Mucosa of rectum (tissue), 2 donors: ENCODE measurements around the gene INHBB.

Experiments
- H3K27ac ChIP-seq, 2 donors: one replicate each; pipeline ENCODE4 v1.7.0; 2013; ENCODE audit warnings: inconsistent platforms in 2 of 2, low read depth in 2 of 2, low read length in 2 of 2
- H3K27me3 ChIP-seq, 2 donors: one replicate each; pipeline ENCODE4 v1.7.0; 2013; ENCODE audit warnings: low read length in 2 of 2; ENCODE audit not compliant: control insufficient read depth in 2 of 2, insufficient read depth in 2 of 2
- H3K36me3 ChIP-seq, 2 donors: one replicate each; pipeline ENCODE4 v1.7.0; 2013; ENCODE audit warnings: low read length in 2 of 2; ENCODE audit not compliant: control insufficient read depth in 2 of 2, insufficient read depth in 2 of 2
- H3K4me1 ChIP-seq, 2 donors: one replicate each; pipeline ENCODE4 v1.7.0; 2013; ENCODE audit warnings: low read length in 2 of 2, mild to moderate bottlenecking in 1 of 2; ENCODE audit not compliant: control insufficient read depth in 2 of 2, insufficient read depth in 2 of 2
- H3K4me3 ChIP-seq, 2 donors: one replicate each; pipeline ENCODE4 v1.7.0; 2013; ENCODE audit warnings: low read length in 2 of 2
- H3K9ac ChIP-seq, 2 donors: one replicate each; pipeline ENCODE4 v1.7.0; 2013; ENCODE audit warnings: low read length in 2 of 2, low read depth in 1 of 2, mild to moderate bottlenecking in 1 of 2
- H3K9me3 ChIP-seq, 2 donors: one replicate each; pipeline ENCODE4 v1.7.0; 2013; ENCODE audit warnings: low read length in 2 of 2; ENCODE audit not compliant: control insufficient read depth in 2 of 2
- donor health status: healthy.
- donor health status: Normal muscosa, but diverticular disease.

The INHBB gene

DNA sequence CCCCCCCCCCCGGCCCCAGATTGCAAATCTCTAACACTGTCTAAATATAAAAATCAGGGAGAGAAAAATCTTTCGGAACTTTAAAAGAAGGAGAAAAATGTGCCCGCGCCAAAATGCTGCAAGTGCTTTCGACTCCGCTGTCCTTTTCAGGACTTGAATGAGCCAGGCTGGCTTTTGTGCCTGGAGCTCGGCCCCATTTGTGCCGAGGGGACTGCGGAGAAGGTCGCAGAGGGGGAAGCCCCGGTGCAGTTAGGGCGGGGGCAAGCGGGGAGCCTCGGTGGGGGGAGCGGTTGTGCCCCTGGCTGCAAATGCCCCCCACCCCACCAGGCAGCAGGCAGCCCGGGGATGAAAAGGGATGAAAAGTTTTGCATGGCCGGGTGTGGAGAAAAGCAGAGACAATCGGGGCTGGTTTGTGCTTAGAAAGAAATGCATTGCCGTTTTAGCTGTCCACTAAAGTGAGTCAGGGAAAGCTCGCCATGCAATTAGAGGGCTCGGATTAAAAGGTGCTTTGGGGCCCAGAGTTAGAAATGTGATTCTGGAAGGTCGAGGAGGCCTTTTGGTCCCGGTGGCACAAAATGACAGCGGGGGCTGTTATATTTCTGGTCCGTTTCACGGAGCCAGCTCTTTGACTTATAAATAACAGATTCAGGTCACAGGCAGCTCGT, 1.6 kb downstream of the INHBB start:
- Histone ChIP-seq H3K4me1 (peaks cover 4 to 12% of the 10 kb centered on the region in 2 donors), H3K36me3 (no peaks in the 10 kb centered on the region), H3K9ac (no peak overlapping the region), H3K27ac (no peak overlapping the region), H3K4me3 (no peak overlapping the region), H3K9me3 (no peaks in the 10 kb centered on the region), H3K27me3 (peaks cover 32 to 42% of the 10 kb centered on the region in 2 donors)

DNA sequence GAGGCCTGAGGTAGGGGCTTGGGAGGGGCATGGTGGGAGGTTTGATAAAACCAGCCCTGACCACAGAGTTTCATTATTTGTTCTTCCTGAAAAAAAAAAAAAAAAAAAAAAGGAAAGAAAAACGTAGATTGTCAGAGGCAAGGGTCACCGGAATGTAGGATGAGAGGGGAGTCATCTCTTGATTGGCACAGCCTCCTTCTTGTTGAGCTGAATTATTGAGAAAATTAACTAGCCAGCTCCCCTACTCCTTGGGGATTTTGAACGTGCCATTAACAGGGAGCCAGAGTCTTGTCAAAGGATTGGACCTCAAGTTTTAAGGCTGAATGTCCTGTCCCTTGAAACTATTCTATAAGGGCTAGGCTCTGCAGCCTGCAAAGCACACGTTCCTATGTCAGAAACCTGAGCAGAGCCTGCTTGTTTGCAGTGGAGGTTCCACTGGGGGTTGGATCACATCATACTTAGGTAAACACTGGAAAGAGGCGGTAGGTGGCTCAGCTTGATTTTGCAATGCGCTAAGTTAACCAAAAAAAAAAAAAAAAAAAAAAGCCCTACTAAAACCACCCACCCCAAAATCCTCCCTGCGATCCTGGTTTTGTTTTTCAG, 2.3 kb downstream of the INHBB start:
- peaks cover 25 to 35% of the 10 kb centered on the region in 2 donors for H3K27me3 ChIP-seq
- no peak overlapping the region for H3K9ac ChIP-seq

DNA sequence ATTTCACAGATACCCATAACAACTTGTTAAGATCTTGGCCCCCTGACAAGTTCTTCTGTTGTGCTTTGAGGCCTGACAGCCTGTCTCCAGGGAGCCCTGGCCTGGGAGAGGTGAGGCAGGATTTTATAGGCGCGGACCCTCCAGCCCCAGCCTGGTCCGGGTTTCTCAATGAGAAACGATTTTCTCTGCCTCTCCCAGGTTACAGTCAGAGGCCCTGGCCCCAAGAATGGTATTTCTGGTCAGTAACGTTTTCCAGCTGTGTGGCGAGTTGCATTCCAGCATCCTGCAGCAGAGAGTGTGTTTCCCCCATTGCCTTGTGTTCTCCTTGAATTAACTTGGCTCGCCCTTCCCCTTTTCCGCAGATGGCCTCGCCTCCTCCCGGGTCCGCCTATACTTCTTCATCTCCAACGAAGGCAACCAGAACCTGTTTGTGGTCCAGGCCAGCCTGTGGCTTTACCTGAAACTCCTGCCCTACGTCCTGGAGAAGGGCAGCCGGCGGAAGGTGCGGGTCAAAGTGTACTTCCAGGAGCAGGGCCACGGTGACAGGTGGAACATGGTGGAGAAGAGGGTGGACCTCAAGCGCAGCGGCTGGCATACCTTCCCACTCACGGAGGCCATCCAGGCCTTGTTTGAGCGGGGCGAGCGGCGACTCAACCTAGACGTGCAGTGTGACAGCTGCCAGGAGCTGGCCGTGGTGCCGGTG, 3.0 kb downstream of the INHBB start:
- no peak overlapping the region for H3K4me3 ChIP-seq
- H3K4me1 ChIP-seq: peaks cover 0 to 5% of the 10 kb centered on the region in 2 donors
- H3K9ac ChIP-seq: no peak overlapping the region
- no peak overlapping the region for H3K27ac ChIP-seq
- peaks cover 18 to 29% of the 10 kb centered on the region in 2 donors for H3K27me3 ChIP-seq
- H3K36me3 ChIP-seq: no peaks in the 10 kb centered on the region
- H3K9me3 ChIP-seq: no peaks in the 10 kb centered on the region

More for the DNA sequence above, 2.3 kb downstream of the INHBB start:
- Histone ChIP-seq H3K27ac (no peak overlapping the region), H3K4me3 (no peak overlapping the region), H3K9me3 (no peaks in the 10 kb centered on the region), H3K4me1 (peaks cover 4 to 10% of the 10 kb centered on the region in 2 donors), H3K36me3 (no peaks in the 10 kb centered on the region)

DNA sequence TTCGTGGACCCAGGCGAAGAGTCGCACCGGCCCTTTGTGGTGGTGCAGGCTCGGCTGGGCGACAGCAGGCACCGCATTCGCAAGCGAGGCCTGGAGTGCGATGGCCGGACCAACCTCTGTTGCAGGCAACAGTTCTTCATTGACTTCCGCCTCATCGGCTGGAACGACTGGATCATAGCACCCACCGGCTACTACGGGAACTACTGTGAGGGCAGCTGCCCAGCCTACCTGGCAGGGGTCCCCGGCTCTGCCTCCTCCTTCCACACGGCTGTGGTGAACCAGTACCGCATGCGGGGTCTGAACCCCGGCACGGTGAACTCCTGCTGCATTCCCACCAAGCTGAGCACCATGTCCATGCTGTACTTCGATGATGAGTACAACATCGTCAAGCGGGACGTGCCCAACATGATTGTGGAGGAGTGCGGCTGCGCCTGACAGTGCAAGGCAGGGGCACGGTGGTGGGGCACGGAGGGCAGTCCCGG, 3.5 kb downstream of the INHBB start:
- Histone ChIP-seq H3K27me3 (peaks cover 18 to 28% of the 10 kb centered on the region in 2 donors), H3K4me1 (peaks cover 0 to 2% of the 10 kb centered on the region in 2 donors), H3K4me3 (no peak overlapping the region), H3K27ac (no peak overlapping the region), H3K9me3 (no peaks in the 10 kb centered on the region), H3K9ac (no peak overlapping the region), H3K36me3 (no peaks in the 10 kb centered on the region)

DNA sequence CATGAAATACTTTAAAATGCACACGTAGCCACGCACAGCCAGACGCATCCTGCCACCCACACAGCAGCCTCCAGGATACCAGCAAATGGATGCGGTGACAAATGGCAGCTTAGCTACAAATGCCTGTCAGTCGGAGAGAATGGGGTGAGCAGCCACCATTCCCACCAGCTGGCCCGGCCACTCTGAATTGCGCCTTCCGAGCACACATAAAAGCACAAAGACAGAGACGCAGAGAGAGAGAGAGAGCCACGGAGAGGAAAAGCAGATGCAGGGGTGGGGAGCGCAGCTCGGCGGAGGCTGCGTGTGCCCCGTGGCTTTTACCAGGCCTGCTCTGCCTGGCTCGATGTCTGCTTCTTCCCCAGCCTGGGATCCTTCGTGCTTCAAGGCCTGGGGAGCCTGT, 4.1 kb downstream of the INHBB start:
- no peaks in the 10 kb centered on the region for H3K36me3 ChIP-seq
- no peaks in the 10 kb centered on the region for H3K4me1 ChIP-seq
- H3K27ac ChIP-seq: no peak overlapping the region
- no peak overlapping the region for H3K9ac ChIP-seq
- peaks cover 20 to 32% of the 10 kb centered on the region in 2 donors for H3K27me3 ChIP-seq
- H3K4me3 ChIP-seq: no peak overlapping the region
- H3K9me3 ChIP-seq: no peaks in the 10 kb centered on the region

DNA sequence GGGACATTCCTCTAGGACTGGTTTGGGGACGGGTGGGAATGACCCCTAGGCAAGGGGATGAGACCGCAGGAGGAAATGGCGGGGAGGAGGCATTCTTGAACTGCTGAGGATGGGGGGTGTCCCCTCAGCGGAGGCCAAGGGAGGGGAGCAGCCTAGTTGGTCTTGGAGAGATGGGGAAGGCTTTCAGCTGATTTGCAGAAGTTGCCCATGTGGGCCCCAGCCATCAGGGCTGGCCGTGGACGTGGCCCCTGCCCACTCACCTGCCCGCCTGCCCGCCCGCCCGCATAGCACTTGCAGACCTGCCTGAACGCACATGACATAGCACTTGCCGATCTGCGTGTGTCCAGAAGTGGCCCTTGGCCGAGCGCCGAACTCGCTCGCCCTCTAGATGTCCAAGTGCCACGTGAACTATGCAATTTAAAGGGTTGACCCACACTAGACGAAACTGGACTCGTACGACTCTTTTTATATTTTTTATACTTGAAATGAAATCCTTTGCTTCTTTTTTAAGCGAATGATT, 4.9 kb downstream of the INHBB start:
- no peaks in the 10 kb centered on the region for H3K4me1 ChIP-seq
- H3K27ac ChIP-seq: no peak overlapping the region
- H3K36me3 ChIP-seq: no peaks in the 10 kb centered on the region
- no peak overlapping the region for H3K4me3 ChIP-seq
- H3K9ac ChIP-seq: no peak overlapping the region
- H3K27me3 ChIP-seq: peaks cover 20 to 32% of the 10 kb centered on the region in 2 donors
- no peaks in the 10 kb centered on the region for H3K9me3 ChIP-seq

DNA sequence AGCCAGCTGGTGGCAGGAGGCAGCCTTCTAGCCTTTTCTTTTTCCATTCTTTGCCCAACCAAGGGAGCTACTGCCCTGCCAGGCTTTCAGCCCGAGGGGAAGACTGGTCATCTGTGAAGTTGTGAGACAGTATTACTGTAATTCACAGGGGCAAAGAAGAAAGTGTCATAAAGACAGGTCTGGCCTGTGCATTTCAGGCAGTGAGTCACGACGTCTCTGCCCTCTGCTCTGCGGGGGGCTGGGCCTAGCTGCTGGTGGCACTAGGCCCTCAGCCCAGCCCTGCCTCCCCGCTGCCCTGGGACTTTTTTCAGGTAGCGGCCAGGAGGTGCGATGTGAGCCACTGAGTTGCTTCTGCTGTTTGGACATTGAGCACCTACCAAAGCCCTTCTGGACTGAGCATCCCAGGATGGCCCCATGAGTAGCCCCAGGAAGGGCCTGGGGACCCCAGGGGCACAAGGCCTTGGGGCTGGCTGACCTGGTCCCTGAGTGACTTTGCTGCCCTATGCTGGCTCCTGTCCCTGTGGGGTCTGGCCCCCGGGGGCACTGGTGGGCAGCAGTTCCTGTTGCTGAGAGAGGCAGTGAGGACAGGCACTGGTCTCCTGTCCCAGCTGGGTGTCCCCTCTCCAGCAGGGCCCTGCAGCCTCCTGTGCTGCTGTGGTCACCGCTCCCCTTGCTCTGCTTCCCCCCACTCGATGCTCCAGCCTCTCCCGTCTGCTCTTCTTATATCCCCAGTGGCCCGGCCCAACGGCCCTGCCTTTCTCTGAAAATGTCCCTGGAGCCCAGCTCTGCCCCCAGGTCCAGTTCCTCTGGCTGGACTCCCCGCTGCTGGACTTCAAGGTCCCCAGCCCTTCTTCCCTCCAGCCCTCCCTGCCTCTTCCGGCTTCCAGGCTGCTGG, 7.0 kb downstream of the INHBB start:
- H3K9me3 ChIP-seq: no peaks in the 10 kb centered on the region
- H3K27me3 ChIP-seq: peaks cover 12 to 21% of the 10 kb centered on the region in 2 donors
- H3K4me1 ChIP-seq: no peaks in the 10 kb centered on the region
- H3K36me3 ChIP-seq: no peaks in the 10 kb centered on the region
- no peak overlapping the region for H3K4me3 ChIP-seq
- H3K9ac ChIP-seq: no peak overlapping the region
- no peak overlapping the region for H3K27ac ChIP-seq

DNA sequence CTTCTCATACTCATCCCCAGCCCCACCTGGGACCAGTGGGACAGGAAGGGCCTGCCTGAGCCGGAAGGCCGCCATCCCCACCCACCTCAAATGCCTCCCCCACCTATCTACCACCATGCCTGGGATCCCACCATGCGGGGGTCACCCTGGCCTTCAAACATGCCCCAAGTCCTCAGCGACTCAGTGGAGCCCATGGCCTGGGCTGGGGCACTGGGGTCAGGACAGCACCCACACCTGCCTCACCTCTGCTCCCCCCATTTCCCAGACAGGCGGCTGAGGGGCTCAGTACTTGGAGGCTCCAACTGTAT, 7.6 kb downstream of the INHBB start:
- peaks cover 8 to 16% of the 10 kb centered on the region in 2 donors for H3K27me3 ChIP-seq
- no peak overlapping the region for H3K27ac ChIP-seq
- no peak overlapping the region for H3K9ac ChIP-seq
- H3K4me3 ChIP-seq: no peak overlapping the region
- no peaks in the 10 kb centered on the region for H3K4me1 ChIP-seq
- H3K9me3 ChIP-seq: no peaks in the 10 kb centered on the region
- H3K36me3 ChIP-seq: no peaks in the 10 kb centered on the region

DNA sequence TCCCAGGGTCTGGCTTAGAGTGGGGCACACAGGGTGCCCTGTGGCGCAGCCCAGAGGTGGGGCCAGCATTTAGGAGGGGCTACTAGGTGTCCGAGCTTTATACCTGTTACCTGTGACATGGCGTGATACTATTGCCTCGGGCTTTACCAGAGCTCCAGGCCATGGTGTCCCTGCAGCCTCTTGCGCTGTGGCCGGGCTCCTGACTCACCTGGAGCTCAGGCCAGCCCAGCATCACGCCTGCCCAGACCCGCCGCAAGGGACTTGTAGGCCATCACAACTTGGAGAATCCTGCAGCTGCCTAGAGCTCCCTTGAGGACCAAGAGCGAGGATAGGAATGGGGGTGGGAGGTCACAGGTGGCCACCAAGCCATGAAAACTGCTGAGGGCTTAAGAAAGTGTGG, 8.0 kb downstream of the INHBB start:
- H3K4me1 ChIP-seq: no peaks in the 10 kb centered on the region
- H3K27me3 ChIP-seq: peaks cover 8 to 14% of the 10 kb centered on the region in 2 donors
- no peak overlapping the region for H3K9ac ChIP-seq
- no peak overlapping the region for H3K27ac ChIP-seq
- no peaks in the 10 kb centered on the region for H3K9me3 ChIP-seq
- no peaks in the 10 kb centered on the region for H3K36me3 ChIP-seq
- H3K4me3 ChIP-seq: no peak overlapping the region
